Measurements from ENCODE around the gene INPP5B. TPM values are rescaled to one million over a fixed set of nuclear protein-coding genes. Genes with fewer than 3 reads are reported as not detected.
A peak's percentile ranks its signal among the peaks of the same experiment; 100 is the strongest.

The INPP5B gene
- total and polyA plus RNA-seq, 2 of the 13 experiments (the other 11 are each of a cell fraction or from before 2014, with no cell fraction given): 9.0 to 9.8 TPM

GRCh38 chr1:37940299-37940947 lies 6.4 kb downstream of the INPP5B start (continued):
- TF ChIP-seq ZNF318 (CRISPR knock-in tag; IDR thresholded peaks at IDR 0.05) (no peak), SP2 (CRISPR knock-in tag; IDR thresholded peaks at IDR 0.05) (no peak), TBX2 (CRISPR knock-in tag; IDR thresholded peaks at IDR 0.05; ENCODE audit: borderline replicate concordance) (peak; percentile 77; the same call in 1 of the 2 replicates), ARNT2 (CRISPR knock-in tag; IDR thresholded peaks at IDR 0.05; ENCODE audit: low read depth) (no peak), MBD4 (IDR thresholded peaks at IDR 0.05; ENCODE audit: borderline replicate concordance, low read length) (no peak), NFYB (CRISPR knock-in tag; IDR thresholded peaks at IDR 0.05) (no peak), DBP (CRISPR knock-in tag; IDR thresholded peaks at IDR 0.05; ENCODE audit: not compliant biosample characterization) (no peak), ZNF576 (CRISPR knock-in tag; IDR thresholded peaks at IDR 0.05) (no peak), SOX5 (CRISPR knock-in tag; IDR thresholded peaks at IDR 0.05; ENCODE audit: borderline replicate concordance) (no peak), FOXP4 (CRISPR knock-in tag; IDR thresholded peaks at IDR 0.05) (peak; percentile 79), ZNF512B (CRISPR knock-in tag; IDR thresholded peaks at IDR 0.05; ENCODE audit: borderline replicate concordance) (no peak), ZNF678 (CRISPR knock-in tag; IDR thresholded peaks at IDR 0.05) (no peak), MAZ (IDR thresholded peaks at IDR 0.05; ENCODE audit: borderline replicate concordance, low read depth, low read length) (no peak), MAZ (CRISPR knock-in tag; IDR thresholded peaks at IDR 0.05; ENCODE audit: low read depth) (0 out of 2 replicates have a peak, but pooled peaks have one; percentile 19), ZNF138 (CRISPR knock-in tag; IDR thresholded peaks at IDR 0.05; ENCODE audit: low read depth) (no peak)
